Stimulated activated CD8-positive, alpha-beta memory T cell treated with anti-CD3 and anti-CD28 coated beads, Interleukin-2, amount 100 ng/mL, for 48 hours (primary cell): ENCODE measurements around the gene NELL2.
A peak's percentile ranks its signal among the peaks of the same experiment; 100 is the strongest.
"Not testable (repeated sequence)": the region's sequence is repeated elsewhere in the genome, so short reads cannot be mapped to it uniquely, and the experiment has no call there.

ENCODE experiments used
- DNase-seq, 2 donors: peaks; one replicate each; pipeline ENCODE4 v3.0.0-alpha.2; 2020; ENCODE audit warnings: low read depth in 2 of 2

NELL2 gene

GRCh38 chr12:44875954-44876543 lies at the start of gene NELL2:
NELL2 (minus strand) TSS chr12:44876315; CDS start chr12:44875869, 446 bp downstream.
- peak; percentile 62 to 63 for DNase-seq

GRCh38 chr12:44921736-44922135 lies 45.6 kb upstream of the NELL2 start:
- no peak for DNase-seq

GRCh38 chr12:44917141-44917540 lies 41.0 kb upstream of the NELL2 start:
- DNase-seq, result no peak

GRCh38 chr12:44915958-44916357 lies 39.8 kb upstream of the NELL2 start:
- DNase-seq, result no peak

- no peak for DNase-seq
Measured at GRCh38 chr12:44904321-44904720, 28.2 kb upstream of the NELL2 start.

- DNase-seq, result not testable (repeated sequence)
Measured at GRCh38 chr12:44898108-44898507, 22.0 kb upstream of the NELL2 start.

- DNase-seq, result no peak
Measured at GRCh38 chr12:44889926-44890325, 13.8 kb upstream of the NELL2 start.

- no peak for DNase-seq
Measured at GRCh38 chr12:44889162-44889561, 13.0 kb upstream of the NELL2 start.

GRCh38 chr12:44885902-44886301 lies 9.8 kb upstream of the NELL2 start:
- no peak for DNase-seq

GRCh38 chr12:44881197-44881596 lies 5.1 kb upstream of the NELL2 start:
- DNase-seq, result no peak

- DNase-seq, result peak; percentile 26 to 39
Measured at GRCh38 chr12:44876544-44877410, 662 bp upstream of the NELL2 start.

GRCh38 chr12:44875417-44875953 lies 630 bp downstream of the NELL2 start:
- no peak for DNase-seq

GRCh38 chr12:44874981-44875416 lies 1.1 kb downstream of the NELL2 start:
- DNase-seq, result peak in 1 of 2 donors; percentile 13

- no peak for DNase-seq
Measured at GRCh38 chr12:44873898-44874297, 2.2 kb downstream of the NELL2 start.

- DNase-seq, result no peak
Measured at GRCh38 chr12:44869503-44869902, 6.6 kb downstream of the NELL2 start.

- no peak for DNase-seq
Measured at GRCh38 chr12:44863867-44864266, 12.2 kb downstream of the NELL2 start.

- DNase-seq, result no peak
Measured at GRCh38 chr12:44859998-44860689, 16.0 kb downstream of the NELL2 start.

GRCh38 chr12:44858226-44858855 lies 17.8 kb downstream of the NELL2 start:
- no peak for DNase-seq

- no peak for DNase-seq
Measured at GRCh38 chr12:44852483-44852882, 23.6 kb downstream of the NELL2 start.

GRCh38 chr12:44851586-44851985 lies 24.5 kb downstream of the NELL2 start:
- DNase-seq, result no peak

- DNase-seq, result no peak
Measured at GRCh38 chr12:44848703-44849085, 27.4 kb downstream of the NELL2 start.
